Measurements from ENCODE around the gene NR2C2.
A peak's percentile ranks its signal among the peaks of the same experiment; 100 is the strongest.

NR2C2 gene

DNA sequence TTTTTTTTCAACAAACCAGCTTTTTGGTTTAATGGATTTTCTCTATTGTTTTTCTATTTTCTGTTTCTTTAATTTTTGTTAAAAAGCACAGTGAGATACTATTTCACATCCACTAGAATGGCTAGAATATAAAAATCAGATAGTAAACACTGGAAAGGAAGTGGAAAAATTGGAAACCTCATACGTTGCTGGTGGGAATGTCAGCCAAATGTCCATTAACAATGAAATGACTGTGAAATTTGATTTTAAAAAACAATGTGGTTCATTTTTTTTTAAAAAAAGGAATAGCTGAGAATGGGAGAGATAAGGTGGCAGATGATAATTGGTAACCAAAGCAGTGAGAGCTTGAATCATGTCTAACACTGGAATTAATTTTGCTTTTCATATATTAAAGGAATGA, 19.9 kb downstream of the NR2C2 start:
- no peak for DNase-seq (ENCODE audit: low spot score)
- TF ChIP-seq, protein P1, sequence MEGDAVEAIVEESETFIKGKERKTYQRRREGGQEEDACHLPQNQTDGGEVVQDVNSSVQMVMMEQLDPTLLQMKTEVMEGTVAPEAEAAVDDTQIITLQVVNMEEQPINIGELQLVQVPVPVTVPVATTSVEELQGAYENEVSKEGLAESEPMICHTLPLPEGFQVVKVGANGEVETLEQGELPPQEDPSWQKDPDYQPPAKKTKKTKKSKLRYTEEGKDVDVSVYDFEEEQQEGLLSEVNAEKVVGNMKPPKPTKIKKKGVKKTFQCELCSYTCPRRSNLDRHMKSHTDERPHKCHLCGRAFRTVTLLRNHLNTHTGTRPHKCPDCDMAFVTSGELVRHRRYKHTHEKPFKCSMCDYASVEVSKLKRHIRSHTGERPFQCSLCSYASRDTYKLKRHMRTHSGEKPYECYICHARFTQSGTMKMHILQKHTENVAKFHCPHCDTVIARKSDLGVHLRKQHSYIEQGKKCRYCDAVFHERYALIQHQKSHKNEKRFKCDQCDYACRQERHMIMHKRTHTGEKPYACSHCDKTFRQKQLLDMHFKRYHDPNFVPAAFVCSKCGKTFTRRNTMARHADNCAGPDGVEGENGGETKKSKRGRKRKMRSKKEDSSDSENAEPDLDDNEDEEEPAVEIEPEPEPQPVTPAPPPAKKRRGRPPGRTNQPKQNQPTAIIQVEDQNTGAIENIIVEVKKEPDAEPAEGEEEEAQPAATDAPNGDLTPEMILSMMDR (IDR thresholded peaks at IDR 0.05; ENCODE audit: extremely low read depth, missing control alignments): no peak

DNA sequence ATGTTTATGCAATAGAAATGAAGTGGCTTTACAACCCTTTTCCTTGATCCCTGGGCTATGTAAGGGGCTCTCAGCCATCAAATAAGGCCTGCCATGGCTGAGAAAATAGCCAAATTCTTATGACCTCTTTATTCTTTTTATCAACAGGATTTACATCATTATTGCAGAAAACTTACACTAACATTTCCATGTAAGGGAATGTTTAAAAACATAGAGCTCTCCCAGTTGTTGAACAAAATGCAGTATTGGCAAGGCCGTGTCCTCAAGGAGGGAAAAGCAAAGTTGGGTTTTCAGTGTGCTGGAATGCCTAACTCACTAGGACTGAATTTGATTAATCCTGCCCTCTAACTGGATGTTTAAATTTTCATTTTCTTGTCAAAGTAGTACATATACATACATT, 22.3 kb downstream of the NR2C2 start:
- TF ChIP-seq, protein P1 (IDR thresholded peaks at IDR 0.05; ENCODE audit: extremely low read depth, missing control alignments): no peak
- no peak for DNase-seq (ENCODE audit: low spot score)

DNA sequence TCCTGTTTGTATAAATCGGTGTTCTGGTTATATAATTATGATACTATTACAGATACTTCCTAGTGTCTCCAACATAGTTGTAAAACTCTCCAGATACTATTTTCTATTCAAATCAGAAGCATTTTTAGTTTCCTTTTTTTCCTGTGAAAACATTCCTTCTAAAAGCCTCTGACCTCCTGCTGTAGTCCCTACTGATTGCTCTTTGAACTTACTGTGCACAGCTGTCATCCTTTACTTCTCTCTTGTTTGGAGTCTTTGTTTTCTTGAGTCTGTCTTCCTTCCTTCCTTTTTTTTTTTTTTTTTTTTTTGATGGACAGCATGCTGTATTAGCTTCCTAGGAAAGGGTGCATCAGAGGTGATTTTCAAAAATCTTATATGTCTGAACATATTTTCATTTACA, 28.9 kb downstream of the NR2C2 start:
- DNase-seq (ENCODE audit: low spot score): no peak
- TF ChIP-seq, protein P1 (IDR thresholded peaks at IDR 0.05; ENCODE audit: extremely low read depth, missing control alignments): no peak

DNA sequence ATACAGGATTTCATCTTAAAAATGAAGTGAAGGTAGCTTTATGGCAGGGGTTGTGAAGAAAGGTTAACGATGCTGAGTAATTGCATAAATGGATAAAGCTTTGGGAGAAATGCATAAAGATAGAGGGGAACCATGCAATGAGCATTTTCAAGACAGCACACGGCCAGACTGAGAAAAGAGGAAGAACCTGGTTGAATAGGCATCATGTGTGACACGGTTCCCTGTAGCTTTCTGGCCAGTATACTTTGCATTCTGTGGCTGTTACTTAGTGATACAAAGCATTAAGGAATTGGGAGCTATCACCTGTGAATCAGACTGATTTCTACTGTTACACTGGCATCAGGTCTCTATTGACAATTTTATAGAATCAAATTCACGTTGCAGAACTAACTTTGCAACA, 33.3 kb downstream of the NR2C2 start:
- peak; percentile 30 for DNase-seq (ENCODE audit: low spot score)

DNA sequence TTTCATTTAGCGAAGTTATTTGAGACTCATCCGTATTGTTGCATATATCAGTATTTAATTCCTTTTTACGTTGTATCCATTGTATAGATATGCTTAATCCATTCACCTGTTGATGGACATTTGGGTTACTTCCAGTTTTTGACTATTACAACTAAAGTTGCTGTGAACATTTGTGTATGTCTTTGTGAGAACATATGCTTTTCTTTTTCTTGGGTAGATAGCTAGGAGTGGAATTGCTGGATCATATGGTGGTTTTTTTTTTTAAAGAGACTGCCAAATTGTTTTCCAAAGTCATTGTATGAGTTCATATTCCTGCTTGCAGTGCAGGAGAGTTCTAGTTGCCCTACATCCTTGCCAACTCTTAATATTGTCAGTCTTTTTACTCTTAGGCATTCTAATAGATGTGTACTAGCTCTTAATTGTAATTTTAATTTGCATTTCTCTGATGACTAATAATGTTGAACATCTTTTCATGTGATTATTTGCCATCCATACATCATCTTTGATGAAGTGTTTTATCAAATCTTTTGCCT, 37.3 kb downstream of the NR2C2 start:
- TF ChIP-seq, protein P1 (IDR thresholded peaks at IDR 0.05; ENCODE audit: extremely low read depth, missing control alignments): no peak
- DNase-seq (ENCODE audit: low spot score): no peak

More for the DNA sequence above, 33.3 kb downstream of the NR2C2 start:
- TF ChIP-seq, protein P1 (IDR thresholded peaks at IDR 0.05; ENCODE audit: extremely low read depth, missing control alignments): no peak

DNA sequence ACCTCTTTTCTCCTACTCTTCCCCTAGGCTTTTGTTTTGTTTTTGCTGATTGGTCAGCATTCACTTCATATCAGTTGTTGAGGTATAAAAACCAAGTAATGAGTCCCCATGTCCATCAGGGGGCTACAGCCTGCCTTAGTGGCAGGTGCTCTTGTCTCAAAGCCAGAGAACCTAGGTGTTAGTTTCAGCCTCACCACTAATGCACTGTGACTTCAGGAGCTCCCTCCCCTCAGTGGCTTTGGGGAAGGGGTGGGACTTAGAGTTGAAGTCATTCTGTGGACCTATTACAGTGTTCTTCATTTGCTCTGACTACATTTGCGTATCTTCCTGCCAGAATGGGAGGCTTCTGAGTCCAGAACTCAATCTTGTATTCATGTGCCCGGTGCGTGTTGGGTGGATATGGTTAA, 41.6 kb downstream of the NR2C2 start:
- TF ChIP-seq, protein P1 (IDR thresholded peaks at IDR 0.05; ENCODE audit: extremely low read depth, missing control alignments): no peak
- peak; percentile 81 for DNase-seq (ENCODE audit: low spot score)

DNA sequence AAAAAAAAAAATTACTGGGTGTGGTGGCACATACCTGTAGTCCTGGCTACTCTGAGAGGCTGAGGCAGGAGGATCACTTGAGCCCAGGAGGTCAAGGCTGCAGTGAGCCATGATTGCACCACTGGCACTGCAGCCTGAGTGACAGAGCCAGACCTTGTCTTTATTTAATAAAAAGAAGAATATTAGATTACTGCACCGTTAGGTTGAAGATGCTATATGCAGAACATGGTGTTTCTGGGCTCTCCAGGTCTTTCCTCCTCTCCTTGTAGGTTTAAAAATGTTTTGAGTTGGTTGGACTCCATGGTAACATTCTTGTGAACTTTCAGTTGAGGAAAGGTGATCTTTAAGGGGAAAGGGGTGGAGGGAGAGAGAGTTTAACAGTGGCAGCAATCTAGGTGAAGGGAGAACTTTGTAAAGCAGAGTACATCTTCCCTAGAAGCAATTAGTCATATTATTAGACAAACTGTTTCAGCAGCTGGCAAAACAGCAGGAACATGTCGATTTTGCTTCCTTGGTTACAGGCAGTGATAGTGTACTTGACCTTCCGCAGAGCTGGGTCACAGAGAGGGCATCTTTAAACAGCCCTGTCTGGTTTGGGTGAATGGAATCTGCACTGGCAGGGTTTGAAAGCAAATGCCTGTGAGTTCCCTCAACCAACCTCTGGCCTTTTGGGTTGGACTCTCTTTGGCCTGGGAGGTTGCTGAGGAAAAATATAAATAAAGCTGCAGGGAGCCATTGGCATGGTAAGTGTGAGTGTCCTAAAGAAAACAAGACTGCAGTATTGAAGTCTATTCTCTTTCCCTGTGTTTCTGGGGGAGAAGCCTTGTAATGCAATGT, 42.8 kb downstream of the NR2C2 start:
- DNase-seq (ENCODE audit: low spot score): no peak
- TF ChIP-seq, protein P1 (IDR thresholded peaks at IDR 0.05; ENCODE audit: extremely low read depth, missing control alignments): no peak

All from GM20000 (cell line).